ENCODE measurements around the gene SRRM2.

The SRRM2 gene

DNA sequence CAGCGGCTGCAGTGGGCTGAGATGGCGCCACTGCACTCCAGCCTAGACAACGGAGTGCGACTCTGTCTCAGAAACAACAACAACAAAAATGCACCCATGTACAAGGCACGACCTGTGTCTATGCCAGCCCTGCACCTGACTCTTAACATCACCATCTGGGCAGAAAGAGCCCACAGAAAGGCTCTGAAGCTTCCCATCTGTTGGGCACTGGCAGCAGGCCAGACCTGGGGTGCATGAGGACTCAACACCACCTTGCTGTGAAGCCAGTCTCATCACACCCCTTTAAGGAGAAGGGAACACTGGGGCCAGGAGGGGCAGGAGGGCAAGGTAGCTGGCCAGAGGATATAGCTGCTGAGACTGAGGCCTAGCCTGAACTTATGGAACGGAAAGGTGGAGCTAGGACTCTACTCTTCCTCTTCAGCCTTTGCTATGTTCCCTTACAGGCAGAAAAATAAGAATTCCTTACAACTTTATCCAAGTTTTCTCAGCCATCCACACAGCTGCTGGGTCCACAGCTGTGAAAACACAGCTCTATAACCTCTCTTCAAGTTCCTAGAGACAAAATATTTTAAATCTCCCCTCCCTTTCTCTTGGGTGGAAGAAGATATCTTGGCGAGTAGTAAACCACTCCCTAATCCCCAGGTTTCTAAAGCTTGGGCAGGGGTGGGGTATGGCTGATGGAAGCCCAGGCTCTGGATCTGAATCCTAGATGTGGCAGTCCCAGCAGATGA, 21.9 kb downstream of the SRRM2 start:
- POLR2A ChIA-PET: no interaction called here
- H3K27ac ChIP-seq (ENCODE audit: insufficient read depth in 1 of 2, low read depth in 1 of 2, low read length in 2 of 2, poor library complexity in 1 of 2, severe bottlenecking in 2 of 2): peak overlapping the region in 1 of 2 experiments; percentile 18
- 74% methylated on average over 5 of the region's 7 CpGs for WGBS (ENCODE audit: insufficient coverage)
- peaks cover 14 to 63% (median 38%) of the 10 kb centered on the region in 4 experiments for H3K36me3 ChIP-seq (ENCODE audit: control insufficient read depth in 4 of 4, insufficient read depth in 4 of 4, low read length in 3 of 4)
- peaks cover 0 to 28% (median 27%) of the 10 kb centered on the region in 4 experiments for H3K4me1 ChIP-seq (ENCODE audit: control extremely low read depth in 1 of 4, control insufficient read depth in 4 of 4, insufficient read depth in 4 of 4, low read length in 3 of 4)
- no peaks in the 10 kb centered on the region for H3K27me3 ChIP-seq (replicated peaks in 2 of 5; ENCODE audit: control insufficient read depth in 4 of 5, insufficient read depth in 5 of 5, low read length in 4 of 5)
- no peaks in the 10 kb centered on the region for H3K9me3 ChIP-seq (ENCODE audit: control extremely low read depth in 1 of 5, control insufficient read depth in 4 of 5, insufficient read depth in 2 of 5, low read depth in 1 of 5, low read length in 4 of 5)
- CTCF ChIA-PET: interaction anchor here (1.1 to 1.4 kb wide), 3 partner anchors 10 to 21 kb away, joined by 3 to 6 read pairs (median 5); no protein-coding TSS in a partner anchor
- no peak overlapping the region for H3K4me3 ChIP-seq (ENCODE audit: control insufficient read depth in 1 of 7, extremely low read depth in 1 of 7, insufficient read depth in 4 of 7, low read depth in 2 of 7, low read length in 6 of 7)
- no peak for DNase-seq

GRCh38 chr16:2775131-2775716, 22.8 kb downstream of the SRRM2 start:
- ChIA-PET POLR2A (no interaction called here), CTCF (interaction anchor here (0.6 to 1.0 kb wide), 2 partner anchors 10 to 19 kb away, joined by 3 read pairs; no protein-coding TSS in a partner anchor)
- Histone ChIP-seq H3K4me3 (ENCODE audit: control insufficient read depth in 1 of 7, extremely low read depth in 1 of 7, insufficient read depth in 4 of 7, low read depth in 2 of 7, low read length in 6 of 7) (peak overlapping the region in 1 of 7 experiments; percentile 22), H3K27me3 (replicated peaks in 2 of 5; ENCODE audit: control insufficient read depth in 4 of 5, insufficient read depth in 5 of 5, low read length in 4 of 5) (no peaks in the 10 kb centered on the region), H3K27ac (ENCODE audit: insufficient read depth in 1 of 2, low read depth in 1 of 2, low read length in 2 of 2, poor library complexity in 1 of 2, severe bottlenecking in 2 of 2) (no peak overlapping the region), H3K36me3 (ENCODE audit: control insufficient read depth in 4 of 4, insufficient read depth in 4 of 4, low read length in 3 of 4) (peaks cover 12 to 54% (median 32%) of the 10 kb centered on the region in 4 experiments), H3K4me1 (ENCODE audit: control extremely low read depth in 1 of 4, control insufficient read depth in 4 of 4, insufficient read depth in 4 of 4, low read length in 3 of 4) (peaks cover 0 to 29% (median 27%) of the 10 kb centered on the region in 4 experiments), H3K9me3 (ENCODE audit: control extremely low read depth in 1 of 5, control insufficient read depth in 4 of 5, insufficient read depth in 2 of 5, low read depth in 1 of 5, low read length in 4 of 5) (no peaks in the 10 kb centered on the region)
- DNase-seq: no peak
- 86% methylated on average over 6 of the region's 7 CpGs for WGBS (ENCODE audit: insufficient coverage)

DNA sequence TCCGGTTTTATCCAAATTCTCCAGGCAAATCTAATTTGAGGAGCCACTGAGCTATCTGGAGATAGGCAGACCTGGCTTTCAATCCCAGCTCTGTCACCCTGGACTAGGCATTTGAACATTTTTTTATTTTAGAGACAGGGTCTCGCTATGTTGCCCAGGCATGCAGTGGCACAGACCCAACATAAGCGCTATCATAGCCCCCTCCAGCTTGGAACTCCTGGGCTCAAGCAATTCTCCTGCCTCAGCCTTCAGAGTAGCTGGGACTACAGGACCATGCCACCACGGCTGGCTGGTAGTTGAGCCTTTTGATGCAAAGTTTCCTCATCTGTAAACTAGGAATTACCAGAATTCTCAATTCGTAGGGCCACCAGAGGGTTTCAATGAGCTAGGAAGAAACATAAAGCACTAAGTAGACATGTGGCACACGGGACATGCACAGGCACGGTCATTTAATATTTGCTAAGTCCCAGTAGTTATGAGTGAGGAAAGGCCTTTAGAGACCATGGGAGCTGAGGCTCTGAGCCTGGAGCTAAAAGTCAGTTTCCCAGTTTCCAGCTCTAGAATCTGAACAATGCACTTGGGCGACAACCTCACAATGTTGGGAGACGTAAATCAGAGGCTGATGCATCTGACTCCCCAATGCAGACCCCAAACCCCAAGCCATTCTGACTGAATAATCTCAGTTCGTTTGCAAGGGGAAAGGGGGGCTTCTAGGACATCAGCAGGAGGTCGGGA, 23.5 kb downstream of the SRRM2 start:
- H3K27me3 ChIP-seq (replicated peaks in 2 of 5; ENCODE audit: control insufficient read depth in 4 of 5, insufficient read depth in 5 of 5, low read length in 4 of 5): no peaks in the 10 kb centered on the region
- H3K4me1 ChIP-seq (ENCODE audit: control extremely low read depth in 1 of 4, control insufficient read depth in 4 of 4, insufficient read depth in 4 of 4, low read length in 3 of 4): peaks cover 0 to 29% (median 27%) of the 10 kb centered on the region in 4 experiments
- H3K27ac ChIP-seq (ENCODE audit: insufficient read depth in 1 of 2, low read depth in 1 of 2, low read length in 2 of 2, poor library complexity in 1 of 2, severe bottlenecking in 2 of 2): peak overlapping the region in 1 of 2 experiments; percentile 77
- POLR2A ChIA-PET: interaction anchor here (0.6 kb wide), 1 partner anchor 811 kb away, joined by 3 read pairs; the partner anchor contains the start of gene RPS2
- peak overlapping the region; percentile 56 to 96 (median 88) for H3K4me3 ChIP-seq (ENCODE audit: control insufficient read depth in 1 of 7, extremely low read depth in 1 of 7, insufficient read depth in 4 of 7, low read depth in 2 of 7, low read length in 6 of 7)
- 72% methylated on average over 11 of the region's 11 CpGs for WGBS (ENCODE audit: insufficient coverage)
- H3K9me3 ChIP-seq (ENCODE audit: control extremely low read depth in 1 of 5, control insufficient read depth in 4 of 5, insufficient read depth in 2 of 5, low read depth in 1 of 5, low read length in 4 of 5): no peaks in the 10 kb centered on the region
- H3K36me3 ChIP-seq (ENCODE audit: control insufficient read depth in 4 of 4, insufficient read depth in 4 of 4, low read length in 3 of 4): peaks cover 12 to 46% (median 26%) of the 10 kb centered on the region in 4 experiments
- CTCF ChIA-PET: interaction anchor here (0.6 to 1.0 kb wide), 2 partner anchors 10 to 19 kb away, joined by 3 read pairs; no protein-coding TSS in a partner anchor
- DNase-seq: no peak

- Histone ChIP-seq H3K4me1 (ENCODE audit: control extremely low read depth in 1 of 4, control insufficient read depth in 4 of 4, insufficient read depth in 4 of 4, low read length in 3 of 4) (peaks cover 0 to 29% (median 27%) of the 10 kb centered on the region in 4 experiments), H3K27me3 (replicated peaks in 2 of 5; ENCODE audit: control insufficient read depth in 4 of 5, insufficient read depth in 5 of 5, low read length in 4 of 5) (no peaks in the 10 kb centered on the region), H3K4me3 (ENCODE audit: control insufficient read depth in 1 of 7, extremely low read depth in 1 of 7, insufficient read depth in 4 of 7, low read depth in 2 of 7, low read length in 6 of 7) (peak overlapping the region; percentile 56 to 96 (median 88)), H3K36me3 (ENCODE audit: control insufficient read depth in 4 of 4, insufficient read depth in 4 of 4, low read length in 3 of 4) (peaks cover 6 to 40% (median 21%) of the 10 kb centered on the region in 4 experiments), H3K27ac (ENCODE audit: insufficient read depth in 1 of 2, low read depth in 1 of 2, low read length in 2 of 2, poor library complexity in 1 of 2, severe bottlenecking in 2 of 2) (peak overlapping the region in 1 of 2 experiments; percentile 77), H3K9me3 (ENCODE audit: control extremely low read depth in 1 of 5, control insufficient read depth in 4 of 5, insufficient read depth in 2 of 5, low read depth in 1 of 5, low read length in 4 of 5) (no peaks in the 10 kb centered on the region)
- WGBS (ENCODE audit: insufficient coverage): under 1% methylated on average over 62 of the region's 72 CpGs
- ChIA-PET CTCF (no interaction called here), POLR2A (interaction anchor here (1.0 to 1.8 kb wide), 2 partner anchors 22 to 24 kb away, joined by 3 to 5 read pairs; partner anchors contain the start of gene SRRM2)
- no peak for DNase-seq
Observed at GRCh38 chr16:2776500-2777139, 24.2 kb downstream of the SRRM2 start.

GRCh38 chr16:2777231-2777902, 24.9 kb downstream of the SRRM2 start, which contains the start of gene ELOB:
Gene ELOB, minus strand, starts transcription at chr16:2777280. Its CDS starts 41 bp downstream, at chr16:2777239.
- Histone ChIP-seq H3K9me3 (ENCODE audit: control extremely low read depth in 1 of 5, control insufficient read depth in 4 of 5, insufficient read depth in 2 of 5, low read depth in 1 of 5, low read length in 4 of 5) (no peaks in the 10 kb centered on the region), H3K27me3 (replicated peaks in 2 of 5; ENCODE audit: control insufficient read depth in 4 of 5, insufficient read depth in 5 of 5, low read length in 4 of 5) (no peaks in the 10 kb centered on the region), H3K4me1 (ENCODE audit: control extremely low read depth in 1 of 4, control insufficient read depth in 4 of 4, insufficient read depth in 4 of 4, low read length in 3 of 4) (peaks cover 0 to 29% (median 27%) of the 10 kb centered on the region in 4 experiments), H3K36me3 (ENCODE audit: control insufficient read depth in 4 of 4, insufficient read depth in 4 of 4, low read length in 3 of 4) (peaks cover 6 to 33% (median 18%) of the 10 kb centered on the region in 4 experiments), H3K27ac (ENCODE audit: insufficient read depth in 1 of 2, low read depth in 1 of 2, low read length in 2 of 2, poor library complexity in 1 of 2, severe bottlenecking in 2 of 2) (peak within 1 kb of the TSS; percentile 97 to 99), H3K4me3 (ENCODE audit: control insufficient read depth in 1 of 7, extremely low read depth in 1 of 7, insufficient read depth in 4 of 7, low read depth in 2 of 7, low read length in 6 of 7) (peak within 1 kb of the TSS; percentile 76 to 97 (median 96))
- 0% methylated on average over 68 of the region's 70 CpGs for WGBS (ENCODE audit: insufficient coverage)
- POLR2A ChIA-PET: interaction anchor here (0.5 to 1.8 kb wide), 3 partner anchors 23 to 103 kb away, joined by 3 to 5 read pairs (median 3); partner anchors contain the start of gene SRRM2
- DNase-seq: peak; percentile 83 to 90 (median 87)
- CTCF ChIA-PET: no interaction called here
